Pancreas (tissue), 10 donors: ENCODE data around the gene BPNT1. TPM values are rescaled to one million over a fixed set of nuclear protein-coding genes. Genes with fewer than 3 reads are reported as not detected.
A peak's percentile ranks its signal among the peaks of the same experiment; 100 is the strongest.

ENCODE experiments used
- ATAC-seq, 4 donors: fragments of 200-7000 bp; cut with Tn5 transposase; one replicate each; pipeline versions ENCODE4 v1.8.0 to v1.9.1; 2020; ENCODE audit warnings: mild to moderate bottlenecking in 4 of 4, moderate library complexity in 4 of 4
- DNase-seq, 6 donors: peaks; one replicate each; pipeline ENCODE4 v3.0.0-alpha.2; 2020
- FAIRE-seq: peaks from 2 replicates; lab custom pipeline; 2012; peaks lifted over from hg19 to GRCh38; lab: Jason Lieb, UNC
- H3K27ac ChIP-seq, 4 donors: fragments of 200-600 bp; sonication (generic); 1 replicate in 3 of 4; 2 replicates in 1 of 4; pipeline versions ENCODE4 v1.5.0 to v1.8.0; 2020
- H3K27me3 ChIP-seq, 4 donors: fragments of 200-600 bp; one replicate each; pipeline ENCODE4 v1.8.0; 2021
- H3K36me3 ChIP-seq, 3 donors: fragments of 200-600 bp; sonication (generic) in 1 of 3; one replicate each; pipeline versions ENCODE4 v1.5.0 to v1.8.0; 2020 to 2021
- H3K4me1 ChIP-seq, 3 donors: fragments of 200-600 bp; one replicate each; pipeline ENCODE4 v1.8.0; 2021
- H3K4me3 ChIP-seq, 4 donors: fragments of 200-600 bp; sonication (generic) in 2 of 4; one replicate each; pipeline versions ENCODE4 v1.5.0 to v1.8.0; 2020 to 2021
- H3K9me3 ChIP-seq, 4 donors: fragments of 200-600 bp; one replicate each; pipeline ENCODE4 v1.8.0; 2021
- CTCF ChIP-seq, 4 donors: fragments of 200-600 bp; sonication (generic) in 3 of 4; IDR thresholded peaks; one replicate each; pipeline versions ENCODE4 v1.5.0 to v1.8.0; 2021; ENCODE audit warnings: antibody characterized with exemption in 4 of 4
- WGBS, 2 donors: extraction: QIAGEN DNeasy Blood & Tissue Kit; methylation state at CpG; one replicate each; pipeline ENCODE4 v1.1.7; 2013; 5-methylcytosine and 5-hydroxymethylcytosine counted together
- intact Hi-C, 3 donors: fragments of 100-400 bp; cut with DNase I; formaldehyde crosslinking; loops; one replicate each; pipeline versions ENCODE4 v1.11.1 to v1.14.2; 2022
- polyA plus RNA-seq, 2 donors: library from polyadenylated mRNA; stranded (reverse); fragments of 200-250 nt; gene quantifications; one replicate each; pipeline ENCODE4 v1.2.3, GENCODE V29; 2013
- total RNA-seq, 6 donors: library from RNA; stranded (reverse); fragmentation: NEBNext Ultra II Directional in 4 of 6; extraction: Animal tissue kit (Norgen Biotek cat#: 25700) in 4 of 6; gene quantifications; one replicate each; pipeline versions ENCODE4 v1.2.1 to v1.2.4, GENCODE V29; 2021 to 2023
- donor health status: healthy with polysubstance abuse.
- donor health status: DM: no; HTN: no; CAD: no; lungs with moderate emphysema.
- donor health status: DM: no; HTN: no; CAD: no.
- donor health status: control.
- donor health status: control.
- donor health status: Bipolar disorder and iron deficiency.
- donor health status: DM: yes; HTN: yes; CAD: no.
- donor health status: DM: no; HTN: no; CAD: no.
- donor health status: DM: no; HTN: no; CAD: no.
- donor health status: DM: yes; HTN: yes; CAD: no.

BPNT1 gene
- total and polyA plus RNA-seq, 8 donors = 4.2 to 12.4 (median 6.4) TPM

GRCh38 chr1:220060876-220061275 lies 28.7 kb downstream of the BPNT1 start:
- Histone ChIP-seq H3K27me3 (no peaks in the 10 kb centered on the region), H3K9me3 (no peaks in the 10 kb centered on the region), H3K36me3 (peaks cover 0 to 27% (median 0%) of the 10 kb centered on the region in 3 donors), H3K4me1 (no peaks in the 10 kb centered on the region), H3K4me3 (no peak overlapping the region), H3K27ac (no peak overlapping the region)
- ATAC-seq = no peak
- 87 to 90% methylated on average over 3 of the region's 3 CpGs for WGBS, 2 donors
- no peak for FAIRE-seq
- no peak for DNase-seq
- no peak for TF ChIP-seq CTCF (IDR thresholded peaks at IDR 0.05)
- intact Hi-C loops = no loop called here

- WGBS, 2 donors = 93 to 100% methylated on average over 1 of the region's 1 CpG
- no peak for DNase-seq
- Histone ChIP-seq H3K27ac (no peak overlapping the region), H3K4me1 (no peaks in the 10 kb centered on the region), H3K36me3 (peaks cover 0 to 17% (median 0%) of the 10 kb centered on the region in 3 donors), H3K27me3 (no peaks in the 10 kb centered on the region), H3K9me3 (no peaks in the 10 kb centered on the region), H3K4me3 (no peak overlapping the region)
- ATAC-seq = no peak
- no peak for TF ChIP-seq CTCF (IDR thresholded peaks at IDR 0.05)
- no peak for FAIRE-seq
- intact Hi-C loops = no loop called here
These were observed 33.2 kb downstream of the BPNT1 start for GRCh38 chr1:220056374-220056773.

- intact Hi-C loops = no loop called here
- Histone ChIP-seq H3K36me3 (no peaks in the 10 kb centered on the region), H3K4me1 (peaks cover 0 to 20% (median 12%) of the 10 kb centered on the region in 3 donors), H3K27me3 (no peaks in the 10 kb centered on the region), H3K9me3 (no peaks in the 10 kb centered on the region), H3K4me3 (peak within 1 kb of the TSS; percentile 57 to 81 (median 76)), H3K27ac (peak within 1 kb of the TSS; percentile 71 to 80 (median 74))
- TF ChIP-seq CTCF (IDR thresholded peaks at IDR 0.05) = peak; percentile 60 to 85 (median 68)
- 0 to 1% methylated on average over 69 to 71 of the region's 71 CpGs for WGBS, 2 donors
- FAIRE-seq = peak; percentile 86
- ATAC-seq = peak; percentile 98 to 99 (median 99)
- peak; percentile 91 to 96 (median 94) for DNase-seq
These were observed 43.3 kb downstream of the BPNT1 start, which contains the start of gene EPRS1 for GRCh38 chr1:220046052-220046930. TSS of gene EPRS1 (minus strand) at chr1:220046505. CDS start at chr1:220046388, 117 bp downstream.

GRCh38 chr1:220045356-220046051 lies 44.1 kb downstream of the BPNT1 start:
- no peaks in the 10 kb centered on the region for H3K9me3 ChIP-seq
- intact Hi-C loops = no loop called here
- peaks cover 0 to 20% (median 12%) of the 10 kb centered on the region in 3 donors for H3K4me1 ChIP-seq
- TF ChIP-seq CTCF (IDR thresholded peaks at IDR 0.05) = no peak
- DNase-seq (peak in 1 of 6 donors; percentile 18), ATAC-seq (peak; percentile 16 to 51 (median 35)), FAIRE-seq (no peak)
- WGBS, 2 donors = 11 to 12% methylated on average over 17 of the region's 17 CpGs
- H3K4me3 ChIP-seq = peak overlapping the region; percentile 57 to 81 (median 76)
- no peaks in the 10 kb centered on the region for H3K27me3 ChIP-seq
- H3K27ac ChIP-seq = peak overlapping the region; percentile 71 to 80 (median 74)
- no peaks in the 10 kb centered on the region for H3K36me3 ChIP-seq
